ENCODE data around the gene MTHFD1L. TPM values are rescaled to one million over a fixed set of nuclear protein-coding genes. Genes with fewer than 3 reads are reported as not detected.

Gene MTHFD1L
- total and polyA plus RNA-seq, 2 donors (not counting 3 experiments of a cell fraction or from before 2014, with no cell fraction given), result 40.2 to 120 TPM

DNA sequence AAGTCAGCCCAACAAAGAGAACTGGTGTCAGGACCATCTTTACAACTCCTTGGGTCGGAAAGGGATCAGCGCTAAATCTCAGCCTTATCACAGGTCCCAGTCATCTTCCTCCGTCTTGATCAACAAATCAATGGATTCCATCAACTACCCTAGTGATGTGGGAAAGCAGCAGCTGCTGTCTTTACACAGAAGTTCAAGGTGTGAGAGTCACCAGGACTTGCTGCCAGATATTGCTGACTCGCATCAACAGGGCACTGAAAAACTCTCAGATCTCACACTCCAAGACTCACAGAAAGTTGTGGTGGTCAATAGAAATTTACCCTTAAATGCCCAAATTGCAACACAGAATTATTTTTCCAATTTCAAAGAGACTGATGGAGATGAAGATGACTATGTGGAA lies 25.3 kb upstream of the MTHFD1L start:
- H3K4me1 ChIP-seq (ENCODE audit: control insufficient read depth, extremely low read depth, insufficient read depth, low read length), result no peaks in the 10 kb centered on the region
- intact Hi-C loops (cut with micrococcal nuclease) (no loop called here), dilution Hi-C loops (cut with MboI; ENCODE audit: extremely low pct_ligation_motif_present, low sequenced_read_pairs) (no loop called here)
- no peak overlapping the region for H3K9ac ChIP-seq (replicated peaks; ENCODE audit: extremely low read depth, insufficient read depth, low read length)
- H3K27ac ChIP-seq (ENCODE audit: insufficient read depth, low read depth, low read length), result no peak overlapping the region
- DNase-seq (ENCODE audit: low read depth, low spot score) (no peak), FAIRE-seq (no peak)
- BruUV-seq (replicated peaks), result no TSS peak
- no peaks in the 10 kb centered on the region for H4K20me1 ChIP-seq (replicated peaks; ENCODE audit: control insufficient read depth, extremely low read depth, insufficient read depth, low read length)
- CTCF ChIA-PET, result no interaction called here
- POLR2A ChIA-PET, result no interaction called here
- peaks cover 0 to 2% of the 10 kb centered on the region in 2 experiments for H3K36me3 ChIP-seq (ENCODE audit: control insufficient read depth in 2 of 2, extremely low read depth in 1 of 2, insufficient read depth in 2 of 2, low read length in 2 of 2)
- no peaks in the 10 kb centered on the region for H3K9me3 ChIP-seq (replicated peaks; ENCODE audit: control insufficient read depth, insufficient read depth, low read length)
- TF ChIP-seq MYC (IDR thresholded peaks at IDR 0.05; ENCODE audit: low read depth, low read length) (no peak), FOS (IDR thresholded peaks at IDR 0.05; ENCODE audit: borderline replicate concordance, insufficient read depth, low read length) (no peak), JUN (IDR thresholded peaks at IDR 0.05; ENCODE audit: borderline replicate concordance, insufficient read depth, insufficient read length, low read depth) (no peak), POLR2AphosphoS5 (IDR thresholded peaks at IDR 0.05; ENCODE audit: insufficient read depth, low read depth, low read length) (no peak), EZH2 (IDR thresholded peaks at IDR 0.05; ENCODE audit: borderline replicate concordance, low read depth, low read length, severe bottlenecking) (no peak), CTCF (IDR thresholded peaks at IDR 0.05; ENCODE audit: extremely low read depth in 1 of 2, insufficient read depth in 1 of 2, low read depth in 1 of 2, low read length in 2 of 2) (no peak), POLR2A (IDR thresholded peaks at IDR 0.05; ENCODE audit: low read depth, low read length) (no peak), GATA2 (IDR thresholded peaks at IDR 0.05; ENCODE audit: insufficient read depth, insufficient read length, low read depth, low read length) (no peak)
- TF ChIP-seq, protein P1, sequence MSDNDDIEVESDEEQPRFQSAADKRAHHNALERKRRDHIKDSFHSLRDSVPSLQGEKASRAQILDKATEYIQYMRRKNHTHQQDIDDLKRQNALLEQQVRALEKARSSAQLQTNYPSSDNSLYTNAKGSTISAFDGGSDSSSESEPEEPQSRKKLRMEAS (IDR thresholded peaks at IDR 0.05; ENCODE audit: insufficient read depth, insufficient read length), result no peak
- no peak overlapping the region for H2AFZ ChIP-seq (ENCODE audit: low read depth, low read length)
- no peak overlapping the region for H3K4me3 ChIP-seq (replicated peaks in 1 of 3; ENCODE audit: insufficient read depth in 1 of 3, low read depth in 1 of 3, low read length in 3 of 3)
- H3K79me2 ChIP-seq (ENCODE audit: control insufficient read depth, insufficient read depth, low read length), result no peaks in the 10 kb centered on the region
- no peaks in the 10 kb centered on the region for H3K27me3 ChIP-seq (ENCODE audit: control insufficient read depth in 2 of 2, insufficient read depth in 2 of 2, low read length in 2 of 2)
- no peaks in the 10 kb centered on the region for H3K9me1 ChIP-seq (replicated peaks; ENCODE audit: control insufficient read depth, extremely low read depth, insufficient read depth, low read length)
- H3K4me2 ChIP-seq (ENCODE audit: insufficient read depth, low read length), result no peak overlapping the region
